ENCODE results near the gene PRKG2. TPM values are rescaled to one million over a fixed set of nuclear protein-coding genes. Genes with fewer than 3 reads are reported as not detected.

Gene PRKG2
- polyA plus RNA-seq, 1 of the 3 experiments (the other 2 are of a cell fraction) = not detected

DNA sequence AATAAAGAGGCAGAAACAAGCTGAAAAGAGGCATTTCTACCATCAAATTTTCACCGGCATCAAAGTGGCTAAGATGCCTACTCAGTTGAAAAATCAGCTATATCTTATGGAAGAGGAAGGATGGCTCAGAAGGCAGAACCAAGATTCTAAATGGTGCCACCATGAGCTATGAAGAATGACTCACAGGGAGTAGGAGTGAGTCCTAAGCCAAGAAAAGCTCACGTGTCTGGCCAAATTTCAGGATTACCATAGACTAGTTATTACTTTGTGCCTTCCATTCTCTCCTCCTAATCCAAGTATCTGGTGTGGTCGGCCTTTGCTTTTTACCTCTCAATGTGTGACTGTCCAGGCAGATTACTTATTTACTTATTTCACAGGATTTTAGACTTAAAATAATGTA, 129.7 kb downstream of the PRKG2 start:
- CTCF ChIA-PET = interaction anchor here (1.0 to 3.8 kb wide), 4 partner anchors 9 to 46 kb away, joined by 3 to 19 read pairs (median 3); no protein-coding TSS in a partner anchor

DNA sequence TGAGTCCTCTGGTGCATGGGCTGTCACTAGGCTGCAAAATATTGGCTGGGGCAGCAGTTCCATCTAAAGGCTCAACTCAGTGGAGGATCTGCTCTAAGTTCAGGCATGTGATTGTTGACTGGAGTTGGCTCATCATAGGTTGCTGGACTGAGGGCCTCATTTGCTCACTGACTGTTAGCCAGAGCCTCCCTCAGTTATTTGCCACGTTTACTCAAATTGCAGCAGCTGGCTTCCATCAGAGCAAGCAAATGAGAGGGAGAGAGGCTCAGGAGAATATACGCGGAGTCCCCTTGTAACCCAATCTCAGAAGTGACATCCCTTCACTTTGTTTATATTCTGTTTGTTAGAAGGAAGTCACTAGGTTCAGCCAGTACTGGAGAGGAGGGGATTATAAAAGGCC, 130.4 kb downstream of the PRKG2 start:
- Histone ChIP-seq H3K4me2 (no peak overlapping the region), H3K79me2 (ENCODE audit: insufficient read depth) (no peaks in the 10 kb centered on the region), H3K9me3 (no peaks in the 10 kb centered on the region), H3K36me3 (replicated peaks in 1 of 2; ENCODE audit: control insufficient read depth in 1 of 2, insufficient read depth in 2 of 2, low read length in 1 of 2) (no peaks in the 10 kb centered on the region), H4K20me1 (ENCODE audit: insufficient read depth) (no peaks in the 10 kb centered on the region), H3K4me3 (ENCODE audit: low read depth in 2 of 2, low read length in 1 of 2) (no peak overlapping the region), H3F3A (replicated peaks; ENCODE audit: insufficient read depth) (no peaks in the 10 kb centered on the region), H3K4me1 (ENCODE audit: control insufficient read depth in 1 of 2, insufficient read depth in 2 of 2, low read depth in 1 of 2, low read length in 1 of 2) (no peaks in the 10 kb centered on the region), H2AFZ (ENCODE audit: low read depth) (no peak overlapping the region), H3K27ac (ENCODE audit: low read depth in 2 of 2, low read length in 1 of 2) (no peak overlapping the region), H3K9ac (no peak overlapping the region), H3K27me3 (ENCODE audit: insufficient read depth) (peaks cover 2% of the 10 kb centered on the region; the same call in 1 of the 2 replicates), H3K9me2 (no peaks in the 10 kb centered on the region)
- CTCF ChIA-PET = interaction anchor here (1.0 to 1.6 kb wide), 3 partner anchors 10 to 45 kb away, joined by 3 read pairs; no protein-coding TSS in a partner anchor
- no peak for DNase-seq
- POLR2A ChIA-PET = no interaction called here
- WGBS (ENCODE audit: low lambda C conversion rate) = 25% methylated on average over 3 of the region's 3 CpGs
- TF ChIP-seq, protein P1, sequence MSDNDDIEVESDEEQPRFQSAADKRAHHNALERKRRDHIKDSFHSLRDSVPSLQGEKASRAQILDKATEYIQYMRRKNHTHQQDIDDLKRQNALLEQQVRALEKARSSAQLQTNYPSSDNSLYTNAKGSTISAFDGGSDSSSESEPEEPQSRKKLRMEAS (IDR thresholded peaks at IDR 0.05; ENCODE audit: low read depth) = no peak
- TF ChIP-seq, protein P2, sequence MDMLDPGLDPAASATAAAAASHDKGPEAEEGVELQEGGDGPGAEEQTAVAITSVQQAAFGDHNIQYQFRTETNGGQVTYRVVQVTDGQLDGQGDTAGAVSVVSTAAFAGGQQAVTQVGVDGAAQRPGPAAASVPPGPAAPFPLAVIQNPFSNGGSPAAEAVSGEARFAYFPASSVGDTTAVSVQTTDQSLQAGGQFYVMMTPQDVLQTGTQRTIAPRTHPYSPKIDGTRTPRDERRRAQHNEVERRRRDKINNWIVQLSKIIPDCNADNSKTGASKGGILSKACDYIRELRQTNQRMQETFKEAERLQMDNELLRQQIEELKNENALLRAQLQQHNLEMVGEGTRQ (IDR thresholded peaks at IDR 0.05; ENCODE audit: borderline replicate concordance, low read depth, low read length) = no peak
- TF ChIP-seq, protein P3, sequence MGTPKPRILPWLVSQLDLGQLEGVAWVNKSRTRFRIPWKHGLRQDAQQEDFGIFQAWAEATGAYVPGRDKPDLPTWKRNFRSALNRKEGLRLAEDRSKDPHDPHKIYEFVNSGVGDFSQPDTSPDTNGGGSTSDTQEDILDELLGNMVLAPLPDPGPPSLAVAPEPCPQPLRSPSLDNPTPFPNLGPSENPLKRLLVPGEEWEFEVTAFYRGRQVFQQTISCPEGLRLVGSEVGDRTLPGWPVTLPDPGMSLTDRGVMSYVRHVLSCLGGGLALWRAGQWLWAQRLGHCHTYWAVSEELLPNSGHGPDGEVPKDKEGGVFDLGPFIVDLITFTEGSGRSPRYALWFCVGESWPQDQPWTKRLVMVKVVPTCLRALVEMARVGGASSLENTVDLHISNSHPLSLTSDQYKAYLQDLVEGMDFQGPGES (IDR thresholded peaks at IDR 0.05; ENCODE audit: low read depth, low read length) = no peak
- TF ChIP-seq RAD21 (IDR thresholded peaks at IDR 0.05; ENCODE audit: low read length) (no peak), POLR2AphosphoS5 (IDR thresholded peaks at IDR 0.05; ENCODE audit: low read depth, low read length) (no peak), RCOR1 (IDR thresholded peaks at IDR 0.05; ENCODE audit: low read length) (no peak), GABPA (IDR thresholded peaks at IDR 0.05; ENCODE audit: low read depth) (no peak)

More for the DNA sequence above, 129.7 kb downstream of the PRKG2 start:
- Histone ChIP-seq H4K20me1 (ENCODE audit: insufficient read depth) (no peaks in the 10 kb centered on the region), H3K36me3 (replicated peaks in 1 of 2; ENCODE audit: control insufficient read depth in 1 of 2, insufficient read depth in 2 of 2, low read length in 1 of 2) (no peaks in the 10 kb centered on the region), H3K9ac (no peak overlapping the region), H3K79me2 (ENCODE audit: insufficient read depth) (no peaks in the 10 kb centered on the region), H3K9me3 (no peaks in the 10 kb centered on the region), H3K27ac (ENCODE audit: low read depth in 2 of 2, low read length in 1 of 2) (no peak overlapping the region), H3K4me2 (no peak overlapping the region), H3K4me1 (ENCODE audit: control insufficient read depth in 1 of 2, insufficient read depth in 2 of 2, low read depth in 1 of 2, low read length in 1 of 2) (no peaks in the 10 kb centered on the region), H3F3A (replicated peaks; ENCODE audit: insufficient read depth) (no peaks in the 10 kb centered on the region), H2AFZ (ENCODE audit: low read depth) (no peak overlapping the region), H3K9me2 (no peaks in the 10 kb centered on the region), H3K27me3 (ENCODE audit: insufficient read depth) (no peaks in the 10 kb centered on the region), H3K4me3 (ENCODE audit: low read depth in 2 of 2, low read length in 1 of 2) (no peak overlapping the region)
- WGBS (ENCODE audit: low lambda C conversion rate) = 5% methylated on average over 3 of the region's 3 CpGs
- DNase-seq = no peak
- TF ChIP-seq SMC3 (IDR thresholded peaks at IDR 0.05; ENCODE audit: low read depth, low read length) = no peak
- no peak for TF ChIP-seq RAD21 (IDR thresholded peaks at IDR 0.05; ENCODE audit: low read length)
- no peak for TF ChIP-seq TCF12 (IDR thresholded peaks at IDR 0.05)
- TF ChIP-seq RXRA (IDR thresholded peaks at IDR 0.05; ENCODE audit: borderline replicate concordance, low read depth) = no peak
- TF ChIP-seq YY1 (IDR thresholded peaks at IDR 0.05; ENCODE audit: low read depth) = no peak
- TF ChIP-seq SIN3A (IDR thresholded peaks at IDR 0.05; ENCODE audit: borderline replicate concordance, low read depth, low read length) = no peak
- TF ChIP-seq CHD2 (IDR thresholded peaks at IDR 0.05; ENCODE audit: low read length, partially characterized antibody) = no peak
- no peak for TF ChIP-seq NFIC (IDR thresholded peaks at IDR 0.05; ENCODE audit: borderline replicate concordance)
- TF ChIP-seq NRF1 (IDR thresholded peaks at IDR 0.05; ENCODE audit: low read depth, low read length) = no peak
- TF ChIP-seq RFX5 (IDR thresholded peaks at IDR 0.05; ENCODE audit: low read length) = no peak
- TF ChIP-seq RCOR1 (IDR thresholded peaks at IDR 0.05; ENCODE audit: low read length) = no peak
- TF ChIP-seq, protein P4, sequence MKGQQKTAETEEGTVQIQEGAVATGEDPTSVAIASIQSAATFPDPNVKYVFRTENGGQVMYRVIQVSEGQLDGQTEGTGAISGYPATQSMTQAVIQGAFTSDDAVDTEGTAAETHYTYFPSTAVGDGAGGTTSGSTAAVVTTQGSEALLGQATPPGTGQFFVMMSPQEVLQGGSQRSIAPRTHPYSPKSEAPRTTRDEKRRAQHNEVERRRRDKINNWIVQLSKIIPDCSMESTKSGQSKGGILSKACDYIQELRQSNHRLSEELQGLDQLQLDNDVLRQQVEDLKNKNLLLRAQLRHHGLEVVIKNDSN (IDR thresholded peaks at IDR 0.05; ENCODE audit: borderline replicate concordance, low read depth) = no peak
- TF ChIP-seq FOXM1 (IDR thresholded peaks at IDR 0.05; ENCODE audit: low read depth) = no peak
- no peak for TF ChIP-seq TEAD4 (IDR thresholded peaks at IDR 0.05; ENCODE audit: borderline replicate concordance, insufficient read depth)
- TF ChIP-seq, protein P1 (IDR thresholded peaks at IDR 0.05; ENCODE audit: low read depth) = no peak
- TF ChIP-seq, protein P5, sequence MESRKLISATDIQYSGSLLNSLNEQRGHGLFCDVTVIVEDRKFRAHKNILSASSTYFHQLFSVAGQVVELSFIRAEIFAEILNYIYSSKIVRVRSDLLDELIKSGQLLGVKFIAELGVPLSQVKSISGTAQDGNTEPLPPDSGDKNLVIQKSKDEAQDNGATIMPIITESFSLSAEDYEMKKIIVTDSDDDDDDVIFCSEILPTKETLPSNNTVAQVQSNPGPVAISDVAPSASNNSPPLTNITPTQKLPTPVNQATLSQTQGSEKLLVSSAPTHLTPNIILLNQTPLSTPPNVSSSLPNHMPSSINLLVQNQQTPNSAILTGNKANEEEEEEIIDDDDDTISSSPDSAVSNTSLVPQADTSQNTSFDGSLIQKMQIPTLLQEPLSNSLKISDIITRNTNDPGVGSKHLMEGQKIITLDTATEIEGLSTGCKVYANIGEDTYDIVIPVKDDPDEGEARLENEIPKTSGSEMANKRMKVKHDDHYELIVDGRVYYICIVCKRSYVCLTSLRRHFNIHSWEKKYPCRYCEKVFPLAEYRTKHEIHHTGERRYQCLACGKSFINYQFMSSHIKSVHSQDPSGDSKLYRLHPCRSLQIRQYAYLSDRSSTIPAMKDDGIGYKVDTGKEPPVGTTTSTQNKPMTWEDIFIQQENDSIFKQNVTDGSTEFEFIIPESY (IDR thresholded peaks at IDR 0.05; ENCODE audit: borderline replicate concordance, low read depth) = no peak
- no peak for TF ChIP-seq FOSL2 (IDR thresholded peaks at IDR 0.05; ENCODE audit: borderline replicate concordance, low read depth)
- POLR2A ChIA-PET = no interaction called here
